Measurements from ENCODE around the gene DHRSX.

DHRSX gene

DNA sequence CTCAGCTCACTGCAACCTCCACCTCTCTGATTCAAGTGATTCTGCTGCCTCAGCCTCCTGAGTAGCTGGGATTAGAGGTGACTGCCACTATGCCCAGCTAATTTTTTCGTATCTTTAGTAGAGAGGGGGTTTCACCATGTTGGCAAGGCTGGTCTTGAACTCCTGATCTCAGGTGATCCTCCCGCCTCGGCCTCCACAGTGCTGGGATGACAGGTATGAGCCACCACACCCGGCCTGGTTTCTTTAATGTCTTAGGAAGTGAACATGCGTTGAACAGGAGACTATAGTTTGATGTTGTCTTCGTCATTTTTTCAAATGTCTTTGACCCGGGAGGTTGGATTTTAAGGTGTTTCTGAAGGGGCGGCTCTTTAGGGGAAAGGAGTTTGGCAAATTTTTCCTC is 91.0 kb downstream of the DHRSX start:
- no peak overlapping the region for H3K4me3 ChIP-seq (ENCODE audit: low read depth, low read length)
- no peak for DNase-seq
- TF ChIP-seq, protein P1, sequence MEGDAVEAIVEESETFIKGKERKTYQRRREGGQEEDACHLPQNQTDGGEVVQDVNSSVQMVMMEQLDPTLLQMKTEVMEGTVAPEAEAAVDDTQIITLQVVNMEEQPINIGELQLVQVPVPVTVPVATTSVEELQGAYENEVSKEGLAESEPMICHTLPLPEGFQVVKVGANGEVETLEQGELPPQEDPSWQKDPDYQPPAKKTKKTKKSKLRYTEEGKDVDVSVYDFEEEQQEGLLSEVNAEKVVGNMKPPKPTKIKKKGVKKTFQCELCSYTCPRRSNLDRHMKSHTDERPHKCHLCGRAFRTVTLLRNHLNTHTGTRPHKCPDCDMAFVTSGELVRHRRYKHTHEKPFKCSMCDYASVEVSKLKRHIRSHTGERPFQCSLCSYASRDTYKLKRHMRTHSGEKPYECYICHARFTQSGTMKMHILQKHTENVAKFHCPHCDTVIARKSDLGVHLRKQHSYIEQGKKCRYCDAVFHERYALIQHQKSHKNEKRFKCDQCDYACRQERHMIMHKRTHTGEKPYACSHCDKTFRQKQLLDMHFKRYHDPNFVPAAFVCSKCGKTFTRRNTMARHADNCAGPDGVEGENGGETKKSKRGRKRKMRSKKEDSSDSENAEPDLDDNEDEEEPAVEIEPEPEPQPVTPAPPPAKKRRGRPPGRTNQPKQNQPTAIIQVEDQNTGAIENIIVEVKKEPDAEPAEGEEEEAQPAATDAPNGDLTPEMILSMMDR (IDR thresholded peaks at IDR 0.05; ENCODE audit: low read depth, low read length, missing control alignments) = no peak
- peaks cover 4% of the 10 kb centered on the region for H3K36me3 ChIP-seq (replicated peaks)
- no peaks in the 10 kb centered on the region for H3K27me3 ChIP-seq (replicated peaks)
- in situ Hi-C loops (cut with HindIII; ENCODE audit: low pct_ligation_motif_present, low sequenced_read_pairs) = no loop called here
- H3K27ac ChIP-seq = no peak overlapping the region

DNA sequence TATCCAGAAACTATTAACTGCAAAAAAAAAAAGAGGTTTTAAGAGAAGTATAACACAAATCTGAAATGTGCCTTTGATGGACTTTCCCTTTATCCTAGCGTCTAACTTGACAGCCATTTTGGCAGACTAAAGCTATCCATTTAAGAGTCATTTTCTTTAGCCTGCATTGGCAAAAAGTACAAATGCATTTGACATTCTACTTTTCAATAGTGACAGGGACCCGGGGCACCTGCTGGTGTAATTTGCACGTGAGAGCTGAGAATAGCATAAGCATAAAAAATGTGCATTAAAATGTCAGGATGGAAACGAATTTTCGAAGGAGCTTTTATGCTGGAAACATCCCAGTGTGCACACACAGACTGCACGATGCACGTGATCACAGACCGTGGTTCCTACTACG is 91.9 kb downstream of the DHRSX start:
- Histone ChIP-seq H3K36me3 (replicated peaks) (peaks cover 4% of the 10 kb centered on the region), H3K4me3 (ENCODE audit: low read depth, low read length) (no peak overlapping the region), H3K27me3 (replicated peaks) (no peaks in the 10 kb centered on the region), H3K27ac (no peak overlapping the region)
- DNase-seq = no peak
- in situ Hi-C loops (cut with HindIII; ENCODE audit: low pct_ligation_motif_present, low sequenced_read_pairs) = no loop called here
- TF ChIP-seq, protein P1 (IDR thresholded peaks at IDR 0.05; ENCODE audit: low read depth, low read length, missing control alignments) = no peak

DNA sequence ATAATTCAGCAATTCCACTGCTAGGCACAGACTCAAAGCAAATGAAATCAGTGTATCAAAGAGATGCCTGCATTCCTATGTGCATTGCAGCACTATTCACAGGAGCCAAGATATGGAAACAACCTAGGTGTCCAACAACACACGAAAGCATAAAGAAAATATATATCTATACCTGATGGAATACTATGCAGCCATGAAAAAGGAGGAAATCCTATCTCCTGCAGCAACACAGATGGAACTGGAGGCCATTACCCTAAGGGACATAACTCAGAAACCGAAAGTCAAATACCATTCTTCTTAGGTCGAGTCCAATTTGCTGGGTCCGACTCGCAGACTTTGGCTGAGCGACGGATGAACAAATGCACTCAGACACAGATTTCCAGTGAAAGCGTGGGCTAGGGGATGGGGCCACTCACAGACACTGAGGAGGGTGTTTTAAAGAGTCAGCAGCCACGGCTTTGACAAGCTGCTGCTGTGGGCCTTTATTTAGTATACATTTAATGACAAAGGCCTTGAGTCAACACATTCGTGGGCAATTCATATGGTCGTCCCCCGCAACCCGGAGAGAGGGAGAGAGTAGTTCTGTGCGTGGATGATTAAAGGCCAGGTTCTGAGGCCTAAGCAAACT is 93.8 kb downstream of the DHRSX start:
- TF ChIP-seq, protein P1 (IDR thresholded peaks at IDR 0.05; ENCODE audit: low read depth, low read length, missing control alignments) = no peak
- no peak for DNase-seq
- peaks cover 4% of the 10 kb centered on the region for H3K36me3 ChIP-seq (replicated peaks)

DNA sequence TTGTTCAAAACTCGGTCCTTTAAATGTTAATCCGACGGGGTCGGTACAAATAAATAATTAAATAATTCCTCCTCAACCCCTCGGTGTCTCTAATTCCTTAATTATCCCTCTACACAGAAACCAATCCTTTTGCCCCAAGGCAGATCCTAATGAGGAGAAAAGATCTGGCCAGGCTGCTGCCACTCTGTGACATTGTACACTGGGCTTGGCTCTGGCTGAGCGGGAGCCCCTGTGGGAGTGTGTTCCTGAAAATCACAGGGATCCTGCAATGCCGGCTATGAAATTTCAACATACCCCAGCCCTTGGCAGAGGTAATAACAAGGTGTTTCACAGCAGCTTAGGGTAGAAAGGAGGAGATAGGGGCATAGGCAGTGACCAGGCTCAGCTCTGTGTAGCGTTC is 96.0 kb downstream of the DHRSX start:
- Histone ChIP-seq H3K4me3 (ENCODE audit: low read depth, low read length) (no peak overlapping the region), H3K27ac (no peak overlapping the region), H3K36me3 (replicated peaks) (peaks cover 4% of the 10 kb centered on the region), H3K27me3 (replicated peaks) (no peaks in the 10 kb centered on the region)
- in situ Hi-C loops (cut with HindIII; ENCODE audit: low pct_ligation_motif_present, low sequenced_read_pairs) = no loop called here
- no peak for DNase-seq
- TF ChIP-seq, protein P1 (IDR thresholded peaks at IDR 0.05; ENCODE audit: low read depth, low read length, missing control alignments) = no peak

More for the DNA sequence above, 93.8 kb downstream of the DHRSX start:
- H3K27ac ChIP-seq = no peak overlapping the region
- H3K4me3 ChIP-seq (ENCODE audit: low read depth, low read length) = no peak overlapping the region
- in situ Hi-C loops (cut with HindIII; ENCODE audit: low pct_ligation_motif_present, low sequenced_read_pairs) = no loop called here
- H3K27me3 ChIP-seq (replicated peaks) = no peaks in the 10 kb centered on the region

DNA sequence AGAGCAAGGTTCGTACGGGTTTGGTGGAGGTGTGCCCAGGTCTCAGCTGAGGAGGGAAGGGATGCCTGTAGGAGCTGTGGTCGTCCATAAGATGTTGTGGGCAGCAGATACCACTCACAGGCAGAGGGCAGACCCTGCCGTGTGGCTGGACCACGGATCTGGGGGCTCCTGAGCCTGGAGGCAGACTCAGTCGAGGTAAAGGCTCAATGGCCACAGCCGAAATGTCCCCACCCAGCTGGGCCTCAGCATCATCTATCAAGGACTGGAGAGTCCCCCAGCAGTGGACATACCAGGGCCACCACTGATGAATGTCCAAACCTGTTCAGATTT is 98.5 kb downstream of the DHRSX start:
- H3K27ac ChIP-seq = no peak overlapping the region
- TF ChIP-seq, protein P1 (IDR thresholded peaks at IDR 0.05; ENCODE audit: low read depth, low read length, missing control alignments) = no peak

More for the DNA sequence above, 98.5 kb downstream of the DHRSX start:
- in situ Hi-C loops (cut with HindIII; ENCODE audit: low pct_ligation_motif_present, low sequenced_read_pairs) = no loop called here
- H3K27me3 ChIP-seq (replicated peaks) = no peaks in the 10 kb centered on the region
- H3K36me3 ChIP-seq (replicated peaks) = peaks cover 4% of the 10 kb centered on the region
- DNase-seq = no peak
- no peak overlapping the region for H3K4me3 ChIP-seq (ENCODE audit: low read depth, low read length)

Measured in brain microvascular endothelial cell (primary cell).